KMS-11 (cell line): ENCODE results near the gene TMEM167A.

Experiments
- H2AFZ ChIP-seq: fragments of 200-600 bp; sonication (generic); 2 replicates; pipeline ENCODE4 v1.6.1; 2016; ENCODE audit warnings: antibody characterized with exemption, mixed run types, low read depth
- H3K27ac ChIP-seq: fragments of 200-600 bp; sonication (generic); 2 replicates; pipeline ENCODE4 v1.6.1; 2016; ENCODE audit warnings: mild to moderate bottlenecking, mixed run types
- H3K27me3 ChIP-seq: fragments of 200-600 bp; sonication (generic); 2 replicates; pipeline ENCODE4 v1.6.1; 2017; ENCODE audit warnings: mild to moderate bottlenecking, low read depth, mixed run types, moderate library complexity; ENCODE audit not compliant: insufficient read depth
- H3K36me3 ChIP-seq: fragments of 200-600 bp; sonication (generic); 2 replicates; pipeline ENCODE4 v1.6.1; 2017; ENCODE audit warnings: mild to moderate bottlenecking, mixed run types; ENCODE audit not compliant: insufficient read depth
- H3K4me1 ChIP-seq: fragments of 200-600 bp; sonication (generic); 2 replicates; pipeline ENCODE4 v1.6.1; 2016; ENCODE audit warnings: mild to moderate bottlenecking, low read depth, mixed run types; ENCODE audit not compliant: poor library complexity, severe bottlenecking
- H3K4me2 ChIP-seq: fragments of 200-600 bp; sonication (generic); 2 replicates; pipeline ENCODE4 v1.7.0; 2016; ENCODE audit warnings: mild to moderate bottlenecking, mixed run types
- H3K4me3 ChIP-seq: fragments of 200-600 bp; sonication (generic); IDR thresholded peaks from 2 replicates; pipeline ENCODE4 v1.6.1; 2017; ENCODE audit warnings: low read depth, low read length, mixed read lengths; ENCODE audit not compliant: insufficient read depth
- H3K79me2 ChIP-seq: fragments of 200-600 bp; sonication (generic); 2 replicates; pipeline ENCODE4 v1.6.1; 2016; ENCODE audit warnings: low read depth, mixed run types; ENCODE audit not compliant: insufficient read depth
- H3K9ac ChIP-seq: fragments of 200-600 bp; sonication (generic); 2 replicates; pipeline ENCODE4 v1.6.1; 2016; ENCODE audit warnings: mild to moderate bottlenecking, mixed run types
- H4K20me1 ChIP-seq: fragments of 200-600 bp; sonication (generic); 2 replicates; pipeline ENCODE4 v1.6.1; 2016; ENCODE audit warnings: mild to moderate bottlenecking, mixed run types; ENCODE audit not compliant: insufficient read depth
- TF ChIP-seq, protein P1 (sequence below): fragments of 200-600 bp; sonication (generic); conservative IDR thresholded peaks from 2 replicates; pipeline ENCODE4 v1.6.1; 2017; ENCODE audit warnings: low read depth, mild to moderate bottlenecking, antibody characterized with exemption, low read length, moderate library complexity, mixed read lengths

TMEM167A gene

DNA sequence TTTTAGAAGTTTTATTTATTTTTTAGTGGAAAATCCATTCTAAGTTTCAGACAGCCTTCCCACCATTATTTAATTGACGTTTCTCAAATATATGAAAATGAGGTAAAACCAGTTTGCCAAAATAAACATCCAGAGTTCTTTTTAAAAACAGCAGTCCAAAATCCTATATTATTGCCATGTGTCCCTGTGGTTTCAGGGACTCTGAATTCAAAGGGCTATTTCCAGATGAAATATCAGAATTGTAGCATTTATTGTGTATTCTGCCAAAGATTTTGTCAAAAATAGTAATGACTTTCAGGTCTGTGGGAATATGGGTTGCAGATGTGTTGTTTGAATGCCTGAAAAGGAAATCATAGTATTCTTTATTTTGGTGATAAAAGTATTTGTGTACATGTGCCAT, 41.8 kb upstream of the TMEM167A start:
- Histone ChIP-seq H3K27ac (no peak overlapping the region), H3K9ac (no peak overlapping the region), H3K4me3 (no peak overlapping the region), H2AFZ (no peak overlapping the region), H4K20me1 (no peaks in the 10 kb centered on the region), H3K4me1 (no peaks in the 10 kb centered on the region), H3K36me3 (no peaks in the 10 kb centered on the region), H3K79me2 (no peaks in the 10 kb centered on the region), H3K27me3 (no peaks in the 10 kb centered on the region), H3K4me2 (no peak overlapping the region)
- TF ChIP-seq, protein P1, sequence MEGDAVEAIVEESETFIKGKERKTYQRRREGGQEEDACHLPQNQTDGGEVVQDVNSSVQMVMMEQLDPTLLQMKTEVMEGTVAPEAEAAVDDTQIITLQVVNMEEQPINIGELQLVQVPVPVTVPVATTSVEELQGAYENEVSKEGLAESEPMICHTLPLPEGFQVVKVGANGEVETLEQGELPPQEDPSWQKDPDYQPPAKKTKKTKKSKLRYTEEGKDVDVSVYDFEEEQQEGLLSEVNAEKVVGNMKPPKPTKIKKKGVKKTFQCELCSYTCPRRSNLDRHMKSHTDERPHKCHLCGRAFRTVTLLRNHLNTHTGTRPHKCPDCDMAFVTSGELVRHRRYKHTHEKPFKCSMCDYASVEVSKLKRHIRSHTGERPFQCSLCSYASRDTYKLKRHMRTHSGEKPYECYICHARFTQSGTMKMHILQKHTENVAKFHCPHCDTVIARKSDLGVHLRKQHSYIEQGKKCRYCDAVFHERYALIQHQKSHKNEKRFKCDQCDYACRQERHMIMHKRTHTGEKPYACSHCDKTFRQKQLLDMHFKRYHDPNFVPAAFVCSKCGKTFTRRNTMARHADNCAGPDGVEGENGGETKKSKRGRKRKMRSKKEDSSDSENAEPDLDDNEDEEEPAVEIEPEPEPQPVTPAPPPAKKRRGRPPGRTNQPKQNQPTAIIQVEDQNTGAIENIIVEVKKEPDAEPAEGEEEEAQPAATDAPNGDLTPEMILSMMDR: no peak

DNA sequence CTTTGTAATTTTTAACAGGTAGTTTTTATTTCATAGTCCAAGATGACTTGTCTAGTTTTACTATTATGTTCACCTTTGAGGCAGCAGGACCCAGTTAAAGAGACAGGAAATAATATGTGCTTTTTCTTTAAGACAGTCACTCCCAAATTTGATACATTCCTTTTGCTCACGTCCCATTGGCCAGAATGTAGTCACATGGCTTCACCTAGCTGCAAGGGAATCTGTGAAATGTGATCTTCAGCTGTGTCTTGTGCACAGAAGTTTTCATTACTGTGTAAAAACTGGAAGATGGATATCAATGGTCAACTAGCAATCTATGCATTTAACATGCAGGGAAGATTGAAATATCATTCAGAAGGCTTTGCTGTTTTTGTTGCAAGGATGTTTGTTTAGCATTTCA, 41.3 kb upstream of the TMEM167A start:
- no peak overlapping the region for H2AFZ ChIP-seq
- H4K20me1 ChIP-seq: no peaks in the 10 kb centered on the region
- TF ChIP-seq, protein P1: no peak
- no peak overlapping the region for H3K4me3 ChIP-seq
- H3K27me3 ChIP-seq: no peaks in the 10 kb centered on the region
- H3K9ac ChIP-seq: no peak overlapping the region
- H3K79me2 ChIP-seq: no peaks in the 10 kb centered on the region
- no peak overlapping the region for H3K4me2 ChIP-seq
- no peaks in the 10 kb centered on the region for H3K4me1 ChIP-seq
- H3K36me3 ChIP-seq: no peaks in the 10 kb centered on the region
- H3K27ac ChIP-seq: no peak overlapping the region

- Histone ChIP-seq H3K4me2 (no peak overlapping the region), H3K4me1 (no peaks in the 10 kb centered on the region), H3K27me3 (no peaks in the 10 kb centered on the region), H3K27ac (no peak overlapping the region), H3K79me2 (no peaks in the 10 kb centered on the region), H3K36me3 (no peaks in the 10 kb centered on the region; the same call in 1 of the 2 replicates), H3K4me3 (no peak overlapping the region), H2AFZ (no peak overlapping the region), H4K20me1 (no peaks in the 10 kb centered on the region), H3K9ac (no peak overlapping the region)
- TF ChIP-seq, protein P1: no peak
Measured at GRCh38 chr5:83115816-83116215, 38.6 kb upstream of the TMEM167A start.

DNA sequence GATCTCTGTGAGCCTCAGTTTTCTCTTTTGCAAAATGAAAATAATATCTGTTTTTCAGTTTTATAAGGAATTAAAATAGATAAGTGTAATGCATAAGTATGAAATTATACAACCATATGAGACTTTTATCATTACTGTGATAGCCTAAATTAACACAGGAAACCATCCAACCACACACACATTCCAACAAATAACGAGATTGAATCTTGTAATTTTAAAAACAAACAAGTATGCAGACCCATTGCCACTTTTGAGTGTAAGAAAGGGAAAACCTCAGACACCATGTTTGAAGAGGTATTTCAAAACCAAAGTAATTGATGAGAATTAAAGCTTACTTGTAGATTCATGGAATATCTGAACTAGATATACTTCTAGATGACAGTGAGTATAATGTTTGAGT, 32.2 kb upstream of the TMEM167A start:
- Histone ChIP-seq H4K20me1 (no peaks in the 10 kb centered on the region), H3K4me1 (no peaks in the 10 kb centered on the region), H3K79me2 (no peaks in the 10 kb centered on the region), H2AFZ (no peak overlapping the region), H3K36me3 (no peaks in the 10 kb centered on the region; the same call in 1 of the 2 replicates), H3K9ac (no peak overlapping the region), H3K4me2 (no peak overlapping the region), H3K27ac (no peak overlapping the region), H3K4me3 (no peak overlapping the region), H3K27me3 (no peaks in the 10 kb centered on the region)
- TF ChIP-seq, protein P1: no peak
